ENCODE measurements around the gene KLF1.
A peak's percentile ranks its signal among the peaks of the same experiment; 100 is the strongest.
"Not testable (repeated sequence)": the region's sequence is repeated elsewhere in the genome, so short reads cannot be mapped to it uniquely, and the experiment has no call there.

Gene KLF1

GRCh38 chr19:12886969-12887747, at the start of gene KLF1:
TSS of gene KLF1 (minus strand) at chr19:12887201. CDS start at chr19:12887140, 61 bp downstream.
- DNase-seq, result no peak

- no peak for DNase-seq
Observed at GRCh38 chr19:12936582-12936981, 49.6 kb upstream of the KLF1 start.

GRCh38 chr19:12935071-12935470, 48.1 kb upstream of the KLF1 start:
- DNase-seq, result no peak

- peak; percentile 67 for DNase-seq
Observed at GRCh38 chr19:12933287-12934072, 46.5 kb upstream of the KLF1 start, which contains the start of gene FARSA. TSS of gene FARSA (minus strand) at chr19:12933711. CDS start at chr19:12933696, 15 bp downstream.

- DNase-seq, result no peak
Observed at GRCh38 chr19:12932392-12933286, 45.6 kb upstream of the KLF1 start.

- no peak for DNase-seq
Observed at GRCh38 chr19:12930002-12930645, 43.1 kb upstream of the KLF1 start.

GRCh38 chr19:12924621-12925310, 37.8 kb upstream of the KLF1 start:
- no peak for DNase-seq

- DNase-seq, result no peak
Observed at GRCh38 chr19:12922959-12923358, 36.0 kb upstream of the KLF1 start.

GRCh38 chr19:12921047-12921446, 34.0 kb upstream of the KLF1 start:
- DNase-seq, result no peak

GRCh38 chr19:12918253-12918652, 31.3 kb upstream of the KLF1 start:
- DNase-seq, result no peak

GRCh38 chr19:12915860-12916259, 28.9 kb upstream of the KLF1 start:
- DNase-seq, result not testable (repeated sequence)

- DNase-seq, result no peak
Observed at GRCh38 chr19:12913851-12914690, 27.1 kb upstream of the KLF1 start.

GRCh38 chr19:12913011-12913561, 26.1 kb upstream of the KLF1 start:
- no peak for DNase-seq

GRCh38 chr19:12912571-12912970, 25.6 kb upstream of the KLF1 start:
- DNase-seq, result no peak

GRCh38 chr19:12907166-12907565, 20.2 kb upstream of the KLF1 start:
- DNase-seq, result no peak

- DNase-seq, result no peak
Observed at GRCh38 chr19:12899891-12900518, 13.0 kb upstream of the KLF1 start.

- DNase-seq, result no peak
Observed at GRCh38 chr19:12896460-12896859, 9.5 kb upstream of the KLF1 start.

- no peak for DNase-seq
Observed at GRCh38 chr19:12893582-12893981, 6.6 kb upstream of the KLF1 start.

GRCh38 chr19:12891553-12892021, 4.6 kb upstream of the KLF1 start:
- DNase-seq, result no peak
